HL-60 (cell line): ENCODE data around the gene PEX10.

ENCODE experiments used
- DNase-seq, 2 experiments: peaks; one replicate each; pipeline ENCODE4 v3.0.0-alpha.2; 2010 to 2020; ENCODE audit warnings: low read depth in 1 of 2, low spot score in 1 of 2
- H3K27ac ChIP-seq: fragments of 250-450 bp; sonication (Bioruptor Pico); replicated peaks from 2 replicates; pipeline ENCODE4 v1.5.1; 2020; ENCODE audit warnings: mild to moderate bottlenecking, moderate library complexity
- H3K27me3 ChIP-seq: fragments of 250-450 bp; sonication (Bioruptor Pico); 2 replicates; pipeline ENCODE4 v1.5.1; 2021; ENCODE audit warnings: mild to moderate bottlenecking, moderate library complexity; ENCODE audit not compliant: insufficient read depth, poor library complexity, severe bottlenecking
- H3K4me3 ChIP-seq: replicated peaks from 2 replicates; pipeline ENCODE4 v1.5.1; 2011; ENCODE audit warnings: mild to moderate bottlenecking, control low read depth, low read length; ENCODE audit not compliant: insufficient read depth
- CTCF ChIP-seq: IDR thresholded peaks from one replicate; pipeline ENCODE4 v1.5.1; 2011; ENCODE audit warnings: low read length, control low read depth, inconsistent platforms; ENCODE audit not compliant: insufficient read depth
- GABPA ChIP-seq: IDR thresholded peaks from 2 replicates; pipeline ENCODE4 v1.6.1; 2012; ENCODE audit warnings: low read depth
- POLR2AphosphoS5 ChIP-seq: IDR thresholded peaks from 2 replicates; pipeline ENCODE4 v1.6.1; 2012; ENCODE audit warnings: low read depth
- SPI1 ChIP-seq: IDR thresholded peaks from 2 replicates; pipeline ENCODE4 v1.6.1; 2012; ENCODE audit warnings: low read depth, mild to moderate bottlenecking, borderline replicate concordance
- TF ChIP-seq, protein P1 (sequence below): IDR thresholded peaks from 2 replicates; pipeline ENCODE4 v1.6.1; 2012; ENCODE audit warnings: low read depth; ENCODE audit not compliant: insufficient replicate concordance

The PEX10 gene

GRCh38 chr1:2396476-2396875, 15.9 kb downstream of the PEX10 start:
- no peak overlapping the region for H3K27ac ChIP-seq
- H3K27me3 ChIP-seq = no peaks in the 10 kb centered on the region
- TF ChIP-seq GABPA (no peak), POLR2AphosphoS5 (no peak), CTCF (no peak), SPI1 (no peak)
- TF ChIP-seq, protein P1, sequence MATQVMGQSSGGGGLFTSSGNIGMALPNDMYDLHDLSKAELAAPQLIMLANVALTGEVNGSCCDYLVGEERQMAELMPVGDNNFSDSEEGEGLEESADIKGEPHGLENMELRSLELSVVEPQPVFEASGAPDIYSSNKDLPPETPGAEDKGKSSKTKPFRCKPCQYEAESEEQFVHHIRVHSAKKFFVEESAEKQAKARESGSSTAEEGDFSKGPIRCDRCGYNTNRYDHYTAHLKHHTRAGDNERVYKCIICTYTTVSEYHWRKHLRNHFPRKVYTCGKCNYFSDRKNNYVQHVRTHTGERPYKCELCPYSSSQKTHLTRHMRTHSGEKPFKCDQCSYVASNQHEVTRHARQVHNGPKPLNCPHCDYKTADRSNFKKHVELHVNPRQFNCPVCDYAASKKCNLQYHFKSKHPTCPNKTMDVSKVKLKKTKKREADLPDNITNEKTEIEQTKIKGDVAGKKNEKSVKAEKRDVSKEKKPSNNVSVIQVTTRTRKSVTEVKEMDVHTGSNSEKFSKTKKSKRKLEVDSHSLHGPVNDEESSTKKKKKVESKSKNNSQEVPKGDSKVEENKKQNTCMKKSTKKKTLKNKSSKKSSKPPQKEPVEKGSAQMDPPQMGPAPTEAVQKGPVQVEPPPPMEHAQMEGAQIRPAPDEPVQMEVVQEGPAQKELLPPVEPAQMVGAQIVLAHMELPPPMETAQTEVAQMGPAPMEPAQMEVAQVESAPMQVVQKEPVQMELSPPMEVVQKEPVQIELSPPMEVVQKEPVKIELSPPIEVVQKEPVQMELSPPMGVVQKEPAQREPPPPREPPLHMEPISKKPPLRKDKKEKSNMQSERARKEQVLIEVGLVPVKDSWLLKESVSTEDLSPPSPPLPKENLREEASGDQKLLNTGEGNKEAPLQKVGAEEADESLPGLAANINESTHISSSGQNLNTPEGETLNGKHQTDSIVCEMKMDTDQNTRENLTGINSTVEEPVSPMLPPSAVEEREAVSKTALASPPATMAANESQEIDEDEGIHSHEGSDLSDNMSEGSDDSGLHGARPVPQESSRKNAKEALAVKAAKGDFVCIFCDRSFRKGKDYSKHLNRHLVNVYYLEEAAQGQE = no peak
- no peak overlapping the region for H3K4me3 ChIP-seq
- DNase-seq = no peak

GRCh38 chr1:2396059-2396458, 16.3 kb downstream of the PEX10 start:
- Histone ChIP-seq H3K4me3 (no peak overlapping the region), H3K27me3 (no peaks in the 10 kb centered on the region), H3K27ac (no peak overlapping the region)
- no peak for DNase-seq
- TF ChIP-seq GABPA = no peak
- TF ChIP-seq, protein P1 = no peak
- TF ChIP-seq POLR2AphosphoS5 = no peak
- TF ChIP-seq SPI1 = no peak
- no peak for TF ChIP-seq CTCF

- Histone ChIP-seq H3K27me3 (no peaks in the 10 kb centered on the region), H3K27ac (no peak overlapping the region), H3K4me3 (no peak overlapping the region)
- TF ChIP-seq GABPA (no peak), SPI1 (no peak), POLR2AphosphoS5 (no peak), CTCF (no peak)
- TF ChIP-seq, protein P1 = no peak
- no peak for DNase-seq
Observed at GRCh38 chr1:2395245-2395644, 17.1 kb downstream of the PEX10 start.
